DND-41 (cell line): ENCODE results near the gene RFX6.

Source experiments
- CTCF ChIP-seq: IDR thresholded peaks from 2 replicates; pipeline ENCODE4 v1.5.1; 2012; ENCODE audit warnings: borderline replicate concordance, low read length, moderate library complexity, mild to moderate bottlenecking; ENCODE audit not compliant: poor library complexity, severe bottlenecking; ENCODE audit errors: extremely low read depth
- EZH2 ChIP-seq: IDR thresholded peaks from 3 replicates; pipeline ENCODE4 v1.6.1; 2012; ENCODE audit warnings: borderline replicate concordance, low read depth, mild to moderate bottlenecking, moderate library complexity, low read length, inconsistent platforms; ENCODE audit not compliant: severe bottlenecking

GRCh38 chr6:116881236-116881635 is 4.2 kb downstream of the RFX6 start:
- TF ChIP-seq EZH2 (no peak), CTCF (no peak)
